Measurements from ENCODE around the gene CMTM1. TPM values are rescaled to one million over a fixed set of nuclear protein-coding genes. Genes with fewer than 3 reads are reported as not detected.

CMTM1 gene
- polyA plus RNA-seq, 1 donor (not counting 4 experiments of a cell fraction or from before 2014, with no cell fraction given), result 0.24 TPM

GRCh38 chr16:66590322-66590721, 24.1 kb downstream of the CMTM1 start:
- DNase-seq (ENCODE audit: low read depth, low spot score), result no peak
- Histone ChIP-seq H3K9me1 (ENCODE audit: control insufficient read depth, extremely low read depth, insufficient read depth, low read length) (no peaks in the 10 kb centered on the region), H3K9ac (ENCODE audit: control insufficient read depth, extremely low read depth, insufficient read depth, low read length) (no peak overlapping the region), H3K4me1 (ENCODE audit: control insufficient read depth, extremely low read depth, insufficient read depth, low read length) (no peaks in the 10 kb centered on the region), H3K27ac (ENCODE audit: control insufficient read depth, insufficient read depth, low read length) (no peak overlapping the region), H4K20me1 (ENCODE audit: control insufficient read depth, extremely low read depth, insufficient read depth, low read length) (no peaks in the 10 kb centered on the region), H3K9me3 (ENCODE audit: control insufficient read depth, low read depth, low read length) (no peaks in the 10 kb centered on the region), H3K79me2 (ENCODE audit: control insufficient read depth, insufficient read depth, low read length) (no peaks in the 10 kb centered on the region), H3K36me3 (ENCODE audit: control insufficient read depth in 2 of 2, extremely low read depth in 1 of 2, insufficient read depth in 2 of 2, low read length in 2 of 2) (no peaks in the 10 kb centered on the region), H3K27me3 (ENCODE audit: control insufficient read depth, extremely low read depth, insufficient read depth, low read length) (no peaks in the 10 kb centered on the region), H2AFZ (ENCODE audit: control insufficient read depth, low read length) (no peak overlapping the region), H3K4me3 (ENCODE audit: control insufficient read depth in 2 of 3, extremely low read depth in 1 of 3, insufficient read depth in 2 of 3, low read depth in 1 of 3, low read length in 3 of 3) (no peak overlapping the region), H3K4me2 (ENCODE audit: control insufficient read depth, extremely low read depth, insufficient read depth, low read depth, low read length) (no peak overlapping the region)
- no peak for FAIRE-seq
- dilution Hi-C loops (cut with MboI; ENCODE audit: extremely low pct_ligation_motif_present, low sequenced_read_pairs), result no loop called here
- TF ChIP-seq CTCF (optimal IDR thresholded peaks at IDR 0.05 in 1 of 3, IDR thresholded peaks at IDR 0.05 in 1 of 3, conservative IDR thresholded peaks at IDR 0.05 in 1 of 3; ENCODE audit: extremely low read depth in 1 of 3, insufficient read depth in 2 of 3, low read length in 3 of 3) (no peak), EZH2 (IDR thresholded peaks at IDR 0.05; ENCODE audit: low read length) (no peak)

GRCh38 chr16:66591018-66591417, 24.8 kb downstream of the CMTM1 start:
- H3K36me3 ChIP-seq (ENCODE audit: control insufficient read depth in 2 of 2, extremely low read depth in 1 of 2, insufficient read depth in 2 of 2, low read length in 2 of 2), result no peaks in the 10 kb centered on the region
- DNase-seq (ENCODE audit: low read depth, low spot score) (no peak), FAIRE-seq (no peak)
- H3K9me3 ChIP-seq (ENCODE audit: control insufficient read depth, low read depth, low read length), result no peaks in the 10 kb centered on the region
- no peak overlapping the region for H2AFZ ChIP-seq (ENCODE audit: control insufficient read depth, low read length)
- no peaks in the 10 kb centered on the region for H4K20me1 ChIP-seq (ENCODE audit: control insufficient read depth, extremely low read depth, insufficient read depth, low read length)
- no peak overlapping the region for H3K27ac ChIP-seq (ENCODE audit: control insufficient read depth, insufficient read depth, low read length)
- TF ChIP-seq CTCF (optimal IDR thresholded peaks at IDR 0.05 in 1 of 3, IDR thresholded peaks at IDR 0.05 in 1 of 3, conservative IDR thresholded peaks at IDR 0.05 in 1 of 3; ENCODE audit: extremely low read depth in 1 of 3, insufficient read depth in 2 of 3, low read length in 3 of 3), result no peak
- dilution Hi-C loops (cut with MboI; ENCODE audit: extremely low pct_ligation_motif_present, low sequenced_read_pairs), result no loop called here
- no peak overlapping the region for H3K4me3 ChIP-seq (ENCODE audit: control insufficient read depth in 2 of 3, extremely low read depth in 1 of 3, insufficient read depth in 2 of 3, low read depth in 1 of 3, low read length in 3 of 3)
- H3K9me1 ChIP-seq (ENCODE audit: control insufficient read depth, extremely low read depth, insufficient read depth, low read length), result no peaks in the 10 kb centered on the region
- no peak overlapping the region for H3K9ac ChIP-seq (ENCODE audit: control insufficient read depth, extremely low read depth, insufficient read depth, low read length)
- no peak overlapping the region for H3K4me2 ChIP-seq (ENCODE audit: control insufficient read depth, extremely low read depth, insufficient read depth, low read depth, low read length)
- H3K27me3 ChIP-seq (ENCODE audit: control insufficient read depth, extremely low read depth, insufficient read depth, low read length), result no peaks in the 10 kb centered on the region
- no peaks in the 10 kb centered on the region for H3K79me2 ChIP-seq (ENCODE audit: control insufficient read depth, insufficient read depth, low read length)
- no peaks in the 10 kb centered on the region for H3K4me1 ChIP-seq (ENCODE audit: control insufficient read depth, extremely low read depth, insufficient read depth, low read length)
